Smooth muscle cell (in vitro differentiated cells): ENCODE results near the gene ADAMTS7. TPM values are rescaled to one million over a fixed set of nuclear protein-coding genes. Genes with fewer than 3 reads are reported as not detected.

Experiments
- DNase-seq: peaks from one replicate; lab custom pipeline; 2025; ENCODE audit not compliant: unreplicated experiment; lab: John Stamatoyannopoulos, UW
- H2AFZ ChIP-seq: fragments of 200-600 bp; sonication (generic); 2 replicates; pipeline ENCODE4 v1.6.0; 2016; ENCODE audit warnings: antibody characterized with exemption, low read depth, mild to moderate bottlenecking
- H3F3A ChIP-seq: fragments of 200-600 bp; sonication (generic); 2 replicates; pipeline ENCODE4 v1.6.0; 2017; ENCODE audit warnings: antibody characterized with exemption, low read depth
- H3K27ac ChIP-seq: fragments of 200-600 bp; sonication (generic); 2 replicates; pipeline ENCODE4 v1.5.1; 2016; ENCODE audit warnings: low read depth, mild to moderate bottlenecking
- H3K27me3 ChIP-seq: fragments of 200-600 bp; sonication (generic); 2 replicates; pipeline ENCODE4 v1.6.1; 2016; ENCODE audit warnings: low read depth, mild to moderate bottlenecking
- H3K36me3 ChIP-seq: fragments of 200-600 bp; sonication (generic); 2 replicates; pipeline ENCODE4 v1.5.1; 2016; ENCODE audit warnings: low read depth
- H3K4me1 ChIP-seq: fragments of 200-600 bp; sonication (generic); 2 replicates; pipeline ENCODE4 v1.5.1; 2016; ENCODE audit warnings: low read depth
- H3K4me2 ChIP-seq: fragments of 200-600 bp; sonication (generic); 2 replicates; pipeline ENCODE4 v1.6.0; 2016; ENCODE audit warnings: mild to moderate bottlenecking
- H3K4me3 ChIP-seq: fragments of 200-600 bp; sonication (generic); 2 replicates; pipeline ENCODE4 v1.5.1; 2016; ENCODE audit warnings: mild to moderate bottlenecking
- H3K79me2 ChIP-seq: fragments of 200-600 bp; sonication (generic); 2 replicates; pipeline ENCODE4 v1.6.0; 2016; ENCODE audit warnings: low read depth, mild to moderate bottlenecking
- H3K9ac ChIP-seq: fragments of 200-600 bp; sonication (generic); 2 replicates; pipeline ENCODE4 v1.6.0; 2016; ENCODE audit warnings: low read depth
- H3K9me3 ChIP-seq: fragments of 200-600 bp; sonication (generic); replicated peaks from 2 replicates; pipeline ENCODE4 v1.5.1; 2016; ENCODE audit warnings: low read depth
- H4K20me1 ChIP-seq: fragments of 200-600 bp; sonication (generic); 2 replicates; pipeline ENCODE4 v1.6.0; 2016; ENCODE audit warnings: low read depth
- WGBS: methylation state at CpG from one replicate; pipeline ENCODE4 v1.1.7; 2016; ENCODE audit warnings: low lambda C conversion rate; 5-methylcytosine and 5-hydroxymethylcytosine counted together
- polyA plus RNA-seq: library from polyadenylated mRNA; unstranded; fragments of >200 nt; fragmentation: Nextera tagmentation; extraction: Ambion mirVana; gene quantifications from 2 replicates; pipeline ENCODE4 v1.2.1, GENCODE V29; 2016
- total RNA-seq: library from RNA; depleted of rRNA; stranded (reverse); fragments of >200 nt; gene quantifications from 2 replicates; pipeline ENCODE4 v1.2.3, GENCODE V29; 2014
- TF ChIP-seq, protein P1 (sequence below): fragments of 200-600 bp; sonication (generic); IDR thresholded peaks from 2 replicates; pipeline ENCODE4 v1.5.1; 2017; ENCODE audit warnings: borderline replicate concordance, mild to moderate bottlenecking, antibody characterized with exemption; ENCODE audit not compliant: insufficient read depth, poor library complexity, severe bottlenecking

The ADAMTS7 gene
- total and polyA plus RNA-seq, 2 experiments from 2014 or later: 11.0 to 11.2 TPM

GRCh38 chr15:78715434-78715833 is 95.8 kb downstream of the ADAMTS7 start:
- DNase-seq: no peak
- TF ChIP-seq, protein P1, sequence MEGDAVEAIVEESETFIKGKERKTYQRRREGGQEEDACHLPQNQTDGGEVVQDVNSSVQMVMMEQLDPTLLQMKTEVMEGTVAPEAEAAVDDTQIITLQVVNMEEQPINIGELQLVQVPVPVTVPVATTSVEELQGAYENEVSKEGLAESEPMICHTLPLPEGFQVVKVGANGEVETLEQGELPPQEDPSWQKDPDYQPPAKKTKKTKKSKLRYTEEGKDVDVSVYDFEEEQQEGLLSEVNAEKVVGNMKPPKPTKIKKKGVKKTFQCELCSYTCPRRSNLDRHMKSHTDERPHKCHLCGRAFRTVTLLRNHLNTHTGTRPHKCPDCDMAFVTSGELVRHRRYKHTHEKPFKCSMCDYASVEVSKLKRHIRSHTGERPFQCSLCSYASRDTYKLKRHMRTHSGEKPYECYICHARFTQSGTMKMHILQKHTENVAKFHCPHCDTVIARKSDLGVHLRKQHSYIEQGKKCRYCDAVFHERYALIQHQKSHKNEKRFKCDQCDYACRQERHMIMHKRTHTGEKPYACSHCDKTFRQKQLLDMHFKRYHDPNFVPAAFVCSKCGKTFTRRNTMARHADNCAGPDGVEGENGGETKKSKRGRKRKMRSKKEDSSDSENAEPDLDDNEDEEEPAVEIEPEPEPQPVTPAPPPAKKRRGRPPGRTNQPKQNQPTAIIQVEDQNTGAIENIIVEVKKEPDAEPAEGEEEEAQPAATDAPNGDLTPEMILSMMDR: no peak
- 79% methylated on average over 5 of the region's 5 CpGs for WGBS

DNA sequence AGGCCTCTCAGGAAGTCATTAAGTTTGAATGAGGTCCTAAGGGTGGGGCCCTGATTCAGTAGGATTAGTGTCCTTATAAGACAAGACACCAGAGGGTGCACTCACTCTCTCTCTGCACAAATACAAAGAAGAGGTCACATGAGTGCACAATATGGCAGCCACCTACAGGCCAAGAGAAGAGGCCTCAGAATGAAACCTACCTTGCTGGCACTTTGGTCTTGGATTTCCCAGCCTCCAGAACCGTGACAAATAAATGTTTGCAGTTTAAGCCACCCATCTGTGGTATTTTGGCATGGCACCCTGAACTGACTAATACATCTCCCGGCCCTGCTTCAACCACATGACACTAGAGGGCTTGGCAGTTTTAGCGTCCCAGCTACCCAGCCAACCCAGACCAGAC is 96.4 kb downstream of the ADAMTS7 start:
- TF ChIP-seq, protein P1: no peak
- Histone ChIP-seq H3K79me2 (no peaks in the 10 kb centered on the region), H3K36me3 (no peaks in the 10 kb centered on the region), H3K27ac (no peak overlapping the region), H3K4me2 (no peak overlapping the region), H3K9ac (no peak overlapping the region), H2AFZ (no peak overlapping the region), H4K20me1 (no peaks in the 10 kb centered on the region), H3K4me1 (no peaks in the 10 kb centered on the region), H3K9me3 (no peaks in the 10 kb centered on the region), H3K4me3 (no peak overlapping the region), H3F3A (no peaks in the 10 kb centered on the region), H3K27me3 (peaks cover 3% of the 10 kb centered on the region)
- WGBS: 95% methylated on average over 3 of the region's 3 CpGs
- DNase-seq: no peak

More at GRCh38 chr15:78715434-78715833, 95.8 kb downstream of the ADAMTS7 start:
- no peaks in the 10 kb centered on the region for H3K36me3 ChIP-seq
- no peak overlapping the region for H3K4me3 ChIP-seq
- no peaks in the 10 kb centered on the region for H3K27me3 ChIP-seq
- no peaks in the 10 kb centered on the region for H4K20me1 ChIP-seq
- H3K4me2 ChIP-seq: no peak overlapping the region
- no peak overlapping the region for H3K27ac ChIP-seq
- H3K4me1 ChIP-seq: no peaks in the 10 kb centered on the region
- no peak overlapping the region for H3K9ac ChIP-seq
- H3F3A ChIP-seq: no peaks in the 10 kb centered on the region
- H2AFZ ChIP-seq: no peak overlapping the region
- no peaks in the 10 kb centered on the region for H3K9me3 ChIP-seq
- H3K79me2 ChIP-seq: no peaks in the 10 kb centered on the region

DNA sequence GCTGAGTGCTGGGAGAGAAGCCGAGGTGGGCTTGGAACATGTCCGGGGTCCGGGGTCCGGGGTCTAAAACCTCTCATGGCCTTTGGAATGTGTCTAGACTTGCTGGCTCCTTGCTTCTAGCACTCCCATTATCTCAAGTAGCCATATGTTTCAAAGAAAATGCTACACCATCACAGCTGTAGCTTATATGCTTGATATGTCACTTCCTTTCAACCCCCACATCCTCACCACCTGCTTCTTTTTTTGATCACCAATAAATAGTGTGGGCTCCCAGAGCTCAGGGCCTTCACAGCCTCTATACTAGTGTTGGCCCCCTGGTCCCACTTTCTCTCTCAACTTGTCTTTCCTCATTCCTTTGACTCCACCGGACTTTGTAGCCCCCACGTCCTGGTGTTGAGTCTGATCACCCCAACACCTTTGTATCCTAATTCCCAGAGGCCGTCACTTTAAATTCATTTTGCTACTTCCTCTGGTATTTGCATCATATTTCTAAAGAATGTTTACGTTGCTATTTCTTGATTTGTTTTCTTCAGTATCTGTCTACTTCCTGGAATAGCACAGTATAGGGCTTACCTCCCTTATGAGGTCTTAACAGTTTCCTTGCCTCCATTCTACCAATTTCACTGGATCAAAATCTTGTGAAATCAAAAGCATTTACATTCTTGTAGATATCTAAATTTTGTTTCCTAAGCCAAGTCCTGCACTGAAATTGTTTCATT is 98.3 kb downstream of the ADAMTS7 start:
- no peaks in the 10 kb centered on the region for H4K20me1 ChIP-seq
- no peak overlapping the region for H3K4me3 ChIP-seq
- 77% methylated on average over 8 of the region's 8 CpGs for WGBS
- H3K27ac ChIP-seq: no peak overlapping the region
- no peak overlapping the region for H3K4me2 ChIP-seq
- H3K9me3 ChIP-seq: no peaks in the 10 kb centered on the region
- no peak overlapping the region for H3K9ac ChIP-seq
- H2AFZ ChIP-seq: no peak overlapping the region
- H3K4me1 ChIP-seq: no peaks in the 10 kb centered on the region
- DNase-seq: no peak
- H3K27me3 ChIP-seq: peaks cover 17% of the 10 kb centered on the region
- TF ChIP-seq, protein P1: no peak
- no peaks in the 10 kb centered on the region for H3F3A ChIP-seq
- no peaks in the 10 kb centered on the region for H3K79me2 ChIP-seq
- no peaks in the 10 kb centered on the region for H3K36me3 ChIP-seq

DNA sequence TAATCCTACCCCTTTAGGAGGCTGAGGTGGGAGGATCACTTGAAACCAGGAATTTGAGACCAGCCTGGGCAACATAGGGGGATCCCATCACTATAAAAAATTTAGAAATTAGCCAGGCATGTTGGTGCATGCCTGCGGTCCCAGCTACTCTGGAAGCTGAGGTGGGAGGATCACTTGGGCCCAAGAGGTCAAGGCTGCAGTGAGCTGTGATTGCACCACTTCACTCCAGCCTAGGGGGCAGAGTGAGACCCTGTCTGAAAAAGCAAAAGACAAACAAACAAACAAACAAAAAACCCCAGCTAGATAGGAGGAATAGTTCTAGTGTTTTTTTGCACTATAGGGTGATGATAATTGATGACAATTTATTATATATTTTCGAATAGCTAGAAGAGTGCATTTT is 99.6 kb downstream of the ADAMTS7 start:
- 95% methylated on average over 2 of the region's 2 CpGs for WGBS
- Histone ChIP-seq H3K9me3 (no peaks in the 10 kb centered on the region), H3K9ac (no peak overlapping the region), H3K27ac (no peak overlapping the region), H3K4me2 (no peak overlapping the region), H4K20me1 (no peaks in the 10 kb centered on the region), H3F3A (no peaks in the 10 kb centered on the region), H3K27me3 (peaks cover 29% of the 10 kb centered on the region), H3K79me2 (no peaks in the 10 kb centered on the region), H3K36me3 (no peaks in the 10 kb centered on the region), H2AFZ (no peak overlapping the region), H3K4me3 (no peak overlapping the region), H3K4me1 (no peaks in the 10 kb centered on the region)
- no peak for DNase-seq
- TF ChIP-seq, protein P1: no peak
